T-helper 22 cell (primary cell): Measurements from ENCODE around the gene PCDHGA1.

Experiments used
- DNase-seq: peaks from one replicate; pipeline ENCODE4 v3.0.0-alpha.2; 2020; ENCODE audit warnings: low read depth

Gene PCDHGA1

GRCh38 chr5:141534492-141535213 is 204.3 kb downstream of the PCDHGA1 start:
- DNase-seq = no peak

DNA sequence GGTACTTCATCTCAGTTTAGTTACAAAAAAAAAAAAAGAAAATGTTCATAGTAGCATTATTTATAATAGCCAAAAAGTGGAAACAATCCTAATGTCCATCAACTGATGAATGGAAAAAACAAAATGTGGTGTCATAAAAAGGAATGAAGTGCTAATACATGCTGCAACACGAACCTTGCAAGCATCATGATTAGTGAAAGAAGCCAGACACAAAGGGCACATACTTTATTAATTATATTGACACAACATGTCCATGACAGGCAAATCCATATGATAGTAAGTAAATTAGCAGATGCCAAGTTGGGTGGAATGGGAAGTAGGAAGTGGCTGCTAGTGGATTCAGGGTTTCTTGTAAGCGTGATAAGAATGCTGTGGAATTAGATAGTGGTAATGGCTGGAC is 212.7 kb downstream of the PCDHGA1 start:
- no peak for DNase-seq

DNA sequence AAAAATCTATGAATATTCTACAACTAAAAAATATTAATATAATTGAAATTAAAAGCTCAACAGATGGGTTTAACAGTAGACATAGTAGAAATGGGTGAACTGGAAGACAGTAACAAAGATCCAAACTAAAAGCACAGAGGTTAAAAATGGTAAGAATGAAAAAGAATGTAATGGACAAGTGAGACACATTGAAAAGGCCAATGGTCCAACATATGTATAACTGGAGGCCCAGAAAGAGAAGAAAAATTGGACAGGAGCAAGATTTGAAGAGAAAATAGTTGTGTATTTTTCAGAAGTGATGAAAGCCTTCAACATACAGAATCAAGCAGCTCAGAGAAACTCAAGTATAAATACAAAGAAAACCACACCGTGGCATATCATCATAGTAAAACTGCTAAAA is 217.2 kb downstream of the PCDHGA1 start:
- DNase-seq = no peak

DNA sequence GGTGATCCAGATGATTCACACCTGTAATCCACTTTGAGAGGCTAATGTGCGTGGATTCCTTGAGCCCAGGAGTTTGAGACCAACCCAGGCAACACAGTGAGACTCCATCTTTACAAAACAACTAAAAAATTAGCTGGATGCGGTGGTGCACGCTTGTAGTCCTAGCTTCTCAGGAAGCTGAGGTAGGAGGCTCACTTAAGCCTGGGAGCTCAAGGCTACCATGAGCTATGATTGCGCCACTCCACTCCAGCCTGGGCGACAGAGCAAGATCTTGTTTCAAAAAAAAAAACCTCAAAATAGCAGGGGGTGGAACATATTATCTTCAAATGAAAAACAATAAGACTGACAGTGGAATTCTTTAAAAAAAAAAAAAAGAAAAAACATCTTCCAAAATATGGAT is 217.6 kb downstream of the PCDHGA1 start:
- DNase-seq = no peak

GRCh38 chr5:141557681-141558136 is 227.4 kb downstream of the PCDHGA1 start:
- peak; percentile 48 for DNase-seq

DNA sequence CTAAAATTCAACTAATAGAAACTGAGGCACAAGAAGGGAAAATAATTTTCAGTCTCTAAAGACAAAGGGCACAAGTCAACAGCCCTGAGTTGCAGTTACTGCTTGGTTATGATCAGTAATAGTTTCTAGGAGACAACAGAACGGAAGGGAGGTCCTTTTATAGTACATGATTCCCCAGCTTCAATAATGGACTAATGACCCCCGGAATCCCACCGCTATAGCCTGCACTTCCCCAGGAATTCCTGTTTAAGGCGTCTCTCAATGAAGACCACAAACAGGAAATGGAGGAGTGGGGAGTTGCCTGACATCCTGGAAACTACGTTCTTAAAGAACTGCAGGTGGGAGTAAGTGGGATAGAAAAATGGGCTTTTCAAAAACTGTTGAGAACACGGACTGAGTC is 227.8 kb downstream of the PCDHGA1 start:
- no peak for DNase-seq

DNA sequence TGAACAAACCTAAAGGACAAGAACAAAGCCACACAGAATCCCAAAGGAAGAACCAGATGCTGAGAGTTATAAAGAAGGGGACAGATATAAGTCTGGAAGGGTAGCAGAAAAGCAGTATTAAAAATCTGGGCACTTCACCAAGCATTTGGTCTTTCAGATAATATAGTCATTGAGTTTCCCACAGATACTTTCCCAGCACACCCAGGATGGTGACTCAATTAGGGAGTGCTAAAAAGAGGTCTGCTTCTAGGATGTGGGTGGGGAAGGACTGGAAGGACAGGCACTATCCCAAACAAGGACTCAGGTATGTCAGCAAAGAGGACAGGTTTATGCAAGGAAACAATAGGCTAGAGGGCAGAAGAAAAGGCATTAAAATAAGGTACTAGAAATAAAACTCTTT is 229.1 kb downstream of the PCDHGA1 start:
- no peak for DNase-seq

GRCh38 chr5:141560151-141560550 is 229.8 kb downstream of the PCDHGA1 start:
- no peak for DNase-seq

DNA sequence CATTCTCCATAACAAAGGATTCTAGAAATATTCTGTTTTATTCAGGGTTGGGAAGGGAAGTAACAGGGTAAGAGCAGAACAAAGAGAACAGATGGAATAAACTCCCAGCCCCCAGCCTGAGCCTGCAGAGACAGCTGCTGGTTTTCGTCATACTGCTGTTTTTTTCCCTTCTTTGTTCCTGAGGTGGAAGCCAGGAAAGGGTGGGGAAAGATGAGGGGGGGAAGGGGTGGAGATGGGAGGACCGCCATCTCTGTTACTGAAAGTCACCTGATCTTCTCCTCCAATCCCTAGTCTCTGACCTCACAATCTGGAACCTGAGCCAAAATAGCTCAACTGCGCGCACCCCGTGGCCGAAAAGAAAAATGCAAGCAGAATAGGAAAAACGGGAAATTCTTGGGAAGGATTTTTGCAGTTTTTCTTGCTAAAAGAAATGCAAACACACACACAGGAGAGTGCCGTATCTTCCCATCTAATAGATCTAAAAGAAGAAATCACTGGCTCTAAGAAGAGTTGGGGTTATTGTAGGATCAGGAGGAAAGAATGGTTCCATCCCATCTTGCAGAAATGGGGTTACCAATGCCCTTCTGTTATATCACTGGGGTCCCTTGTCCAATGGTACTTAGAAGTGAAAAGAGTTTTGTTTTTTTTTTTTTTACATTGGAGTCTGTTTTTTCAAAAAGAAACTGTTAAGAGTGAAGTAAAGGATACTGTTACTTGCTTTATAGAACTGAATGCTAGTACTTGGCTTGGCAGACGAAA is 230.6 kb downstream of the PCDHGA1 start:
- no peak for DNase-seq
